HG02763 (cell line): ENCODE results near the gene WNT16.
"Not testable (repeated sequence)": the region's sequence is repeated elsewhere in the genome, so short reads cannot be mapped to it uniquely, and the experiment has no call there.

Experiments
- ATAC-seq: cut with Tn5 transposase; IDR thresholded peaks from one replicate; pipeline ENCODE4 v1.9.1; 2021; ENCODE audit warnings: mild to moderate bottlenecking, moderate library complexity; ENCODE audit not compliant: unreplicated experiment

The WNT16 gene

GRCh38 chr7:121328508-121329190 is at the start of gene WNT16:
Gene WNT16, plus strand, starts transcription at chr7:121329000. Its CDS starts 293 bp downstream, at chr7:121329293.
- ATAC-seq, result no peak

DNA sequence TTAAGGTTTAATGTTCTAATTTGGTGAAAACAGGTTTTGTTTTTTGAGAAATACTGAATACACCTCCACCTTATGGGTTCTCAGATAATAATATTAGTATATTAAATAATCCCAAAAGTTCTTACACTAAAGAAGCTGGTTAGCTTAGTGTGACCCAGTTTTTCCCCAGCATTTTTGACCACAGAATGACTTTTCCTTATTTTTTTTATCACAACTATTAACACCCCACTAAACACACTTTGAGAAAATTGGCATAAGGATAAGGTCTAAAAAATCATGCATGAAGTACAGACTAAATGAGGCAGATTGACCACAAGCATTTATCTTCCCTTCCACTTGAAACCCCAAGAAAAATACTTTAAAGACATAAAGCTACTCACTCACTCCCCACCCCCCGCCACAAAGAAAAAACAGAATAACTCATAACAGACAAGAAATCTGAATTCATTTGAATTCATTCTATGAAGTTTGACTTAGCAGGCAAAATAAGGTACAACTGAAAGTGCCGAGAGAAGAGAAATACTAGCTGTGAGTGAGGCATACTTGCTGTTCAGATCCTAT is 49.7 kb upstream of the WNT16 start:
- no peak for ATAC-seq

DNA sequence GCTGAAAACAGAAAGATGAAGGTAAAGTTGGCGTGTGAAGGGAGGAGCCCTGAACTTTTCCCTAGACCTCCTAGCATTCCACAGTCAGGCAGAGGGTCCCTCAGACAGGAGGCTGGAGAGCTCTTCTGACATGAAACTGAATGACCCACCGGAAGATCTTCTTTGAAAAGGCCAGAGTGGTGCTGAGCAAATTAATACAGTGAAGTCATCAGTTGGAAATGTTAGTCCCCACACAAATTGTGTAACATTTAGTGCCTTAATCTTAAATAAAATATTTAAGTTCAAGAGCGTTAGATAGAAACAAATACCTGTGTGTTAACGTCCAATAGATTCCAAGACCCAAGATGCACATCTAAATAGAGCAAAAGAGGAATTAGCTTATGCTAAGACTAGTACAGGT is 49.0 kb upstream of the WNT16 start:
- ATAC-seq, result no peak

DNA sequence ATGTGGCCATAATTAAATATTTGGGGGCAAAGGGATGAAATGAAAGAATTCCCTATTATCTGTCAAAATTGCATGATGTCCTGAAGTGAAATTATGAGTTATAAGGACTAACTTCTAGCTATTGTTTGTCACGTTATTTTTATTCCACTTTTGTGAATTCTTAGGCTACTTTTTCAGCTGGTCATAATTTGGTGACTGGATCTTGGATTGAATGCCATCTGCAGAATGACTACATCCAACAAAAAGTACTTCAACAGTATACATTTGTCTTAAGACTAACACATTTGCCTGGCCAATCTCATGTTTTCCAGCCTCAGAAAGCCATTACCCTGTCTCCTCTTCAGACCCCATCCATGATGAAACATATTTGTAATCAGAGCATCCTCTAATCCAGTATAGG is 48.1 kb upstream of the WNT16 start:
- ATAC-seq, result no peak

DNA sequence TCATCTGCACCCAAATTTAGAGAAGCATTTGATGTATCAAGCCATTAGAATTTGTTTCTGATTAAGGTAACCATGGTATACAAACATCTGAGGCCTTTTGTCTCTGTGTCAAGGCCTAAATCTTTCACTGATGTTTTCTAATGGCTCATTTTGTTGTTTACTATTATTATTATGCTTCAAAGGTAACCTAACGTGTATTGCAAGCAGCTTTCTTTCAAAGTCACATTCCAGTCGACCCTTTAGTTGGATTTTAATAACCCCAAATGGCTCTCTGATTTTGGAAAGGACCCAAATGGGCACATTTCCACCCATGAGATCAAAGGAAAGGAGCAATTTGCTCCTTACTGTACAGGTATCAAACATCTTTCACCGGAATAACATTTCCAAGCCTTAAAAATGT is 46.7 kb upstream of the WNT16 start:
- ATAC-seq, result no peak

DNA sequence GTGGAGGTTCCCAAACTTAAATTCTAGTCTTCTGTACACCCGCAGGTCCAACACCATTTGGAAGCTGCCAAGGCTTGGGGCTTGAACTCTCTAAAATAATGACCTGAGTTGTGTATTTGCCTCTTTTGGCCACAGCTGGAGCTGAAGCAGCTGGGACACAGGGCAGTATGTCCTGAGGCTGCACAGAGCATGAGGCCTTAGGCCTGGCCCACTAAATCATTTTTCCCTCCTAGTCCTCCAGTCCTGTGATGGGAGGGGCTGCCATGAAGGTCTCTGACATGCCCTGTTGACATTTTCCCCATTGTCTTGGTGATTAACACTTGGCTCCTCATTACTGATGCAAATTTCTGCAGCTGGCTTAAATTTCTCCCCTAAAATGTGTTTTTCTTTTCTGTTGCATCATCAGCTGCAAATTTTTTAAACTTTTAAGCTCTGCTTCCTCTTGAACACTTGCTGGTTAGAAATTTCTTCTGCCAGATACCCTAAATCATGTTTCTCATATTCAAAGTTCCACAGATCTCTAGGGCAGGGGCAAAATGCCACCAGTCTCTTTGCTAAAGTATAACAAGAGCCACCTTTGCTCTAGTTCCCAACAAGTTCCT is 43.6 kb upstream of the WNT16 start:
- ATAC-seq, result no peak

GRCh38 chr7:121286186-121286585 is 42.6 kb upstream of the WNT16 start:
- no peak for ATAC-seq

- no peak for ATAC-seq
Measured at GRCh38 chr7:121286742-121287734, 41.8 kb upstream of the WNT16 start.

DNA sequence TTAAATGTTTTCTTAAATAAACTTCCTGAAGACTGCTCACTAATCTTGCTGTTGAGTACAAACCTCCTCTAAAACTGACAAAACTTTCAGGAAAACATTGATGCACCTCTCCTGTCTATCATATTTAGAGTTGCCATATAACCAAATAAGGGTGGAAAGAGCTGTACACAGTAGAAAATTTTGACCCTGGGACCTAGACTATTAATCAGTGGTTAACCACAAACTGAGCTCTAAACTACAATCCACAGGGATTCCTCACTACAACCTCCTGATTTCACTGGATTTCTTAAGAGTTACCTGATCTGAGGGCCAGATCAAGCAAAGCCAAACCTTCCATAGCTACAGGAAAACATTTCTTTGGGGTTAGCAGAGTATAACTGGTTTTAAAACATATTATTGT is 39.9 kb upstream of the WNT16 start:
- no peak for ATAC-seq

- not testable (repeated sequence) for ATAC-seq
Measured at GRCh38 chr7:121289930-121290329, 38.9 kb upstream of the WNT16 start.

DNA sequence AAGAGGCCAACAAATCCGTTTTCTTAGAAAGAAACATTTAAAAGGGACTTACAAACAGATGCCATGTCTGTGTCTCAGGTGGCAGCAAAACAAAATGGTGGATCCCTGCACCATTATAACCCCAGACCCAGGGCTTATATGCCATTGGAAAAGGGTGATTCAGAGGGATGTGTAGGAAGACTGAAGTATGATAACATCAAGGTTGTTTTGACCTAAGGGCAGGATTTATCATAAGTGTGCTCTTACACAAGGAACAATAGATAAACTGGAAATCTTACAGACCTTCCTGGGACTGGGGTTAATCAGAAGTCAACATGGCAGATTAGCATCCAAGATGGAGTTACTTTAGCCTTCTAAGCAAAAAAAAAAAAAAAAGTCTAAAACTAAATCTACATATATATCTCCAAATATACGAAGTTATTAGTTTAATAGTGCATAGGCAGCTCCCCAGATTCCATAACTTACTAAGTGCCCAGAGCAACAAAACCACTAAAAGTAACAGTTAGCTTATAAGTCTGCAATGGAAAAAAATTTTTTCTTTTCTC is 34.3 kb upstream of the WNT16 start:
- no peak for ATAC-seq

DNA sequence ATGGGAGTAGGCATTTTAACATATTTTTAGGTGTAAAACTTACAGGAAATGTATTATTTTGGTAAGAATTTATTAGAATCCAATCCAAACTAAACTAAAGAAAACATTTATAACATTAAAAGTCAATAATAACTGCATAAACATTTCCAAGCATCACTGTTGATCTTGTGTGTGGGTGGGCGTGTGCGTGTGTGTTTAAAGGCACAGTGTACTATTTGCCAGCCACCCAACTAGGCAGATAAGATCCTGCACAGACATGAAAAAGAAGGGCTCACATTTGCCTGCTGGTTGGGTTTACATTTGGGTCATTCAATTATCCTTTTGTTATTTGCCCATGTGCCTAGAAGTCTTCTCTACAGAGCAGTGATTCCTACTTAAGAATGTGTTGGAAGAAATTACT is 31.0 kb upstream of the WNT16 start:
- ATAC-seq, result no peak

- ATAC-seq, result no peak
Measured at GRCh38 chr7:121298831-121299239, 30.0 kb upstream of the WNT16 start.

GRCh38 chr7:121300685-121301420 is 27.9 kb upstream of the WNT16 start:
- no peak for ATAC-seq

- ATAC-seq, result no peak
Measured at GRCh38 chr7:121301446-121302213, 27.2 kb upstream of the WNT16 start.

DNA sequence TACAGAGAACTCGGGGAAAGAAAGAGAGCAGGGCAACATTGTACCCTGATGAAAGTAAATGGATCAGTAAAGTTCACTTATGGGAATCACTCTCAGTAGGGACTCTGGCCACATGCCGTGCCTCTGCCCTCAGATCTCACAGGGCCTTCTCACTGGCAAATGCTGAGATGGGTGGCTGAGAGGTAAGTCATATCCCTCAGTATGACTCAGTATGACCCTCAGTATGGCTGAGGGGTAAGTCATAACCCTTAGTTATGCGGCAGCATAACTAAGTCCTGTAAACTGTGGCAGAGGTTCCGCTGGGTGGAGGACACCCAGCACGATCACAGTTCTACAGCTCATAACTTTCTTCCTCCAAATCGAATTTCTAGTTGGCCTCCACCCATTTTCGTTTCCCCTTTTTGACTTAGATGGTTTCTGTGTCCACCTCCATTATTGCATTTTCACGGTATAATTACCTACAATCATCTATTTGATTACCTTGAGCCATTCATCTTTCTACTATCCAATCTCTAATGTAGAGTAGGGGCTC is 26.5 kb upstream of the WNT16 start:
- ATAC-seq, result peak; percentile 86

DNA sequence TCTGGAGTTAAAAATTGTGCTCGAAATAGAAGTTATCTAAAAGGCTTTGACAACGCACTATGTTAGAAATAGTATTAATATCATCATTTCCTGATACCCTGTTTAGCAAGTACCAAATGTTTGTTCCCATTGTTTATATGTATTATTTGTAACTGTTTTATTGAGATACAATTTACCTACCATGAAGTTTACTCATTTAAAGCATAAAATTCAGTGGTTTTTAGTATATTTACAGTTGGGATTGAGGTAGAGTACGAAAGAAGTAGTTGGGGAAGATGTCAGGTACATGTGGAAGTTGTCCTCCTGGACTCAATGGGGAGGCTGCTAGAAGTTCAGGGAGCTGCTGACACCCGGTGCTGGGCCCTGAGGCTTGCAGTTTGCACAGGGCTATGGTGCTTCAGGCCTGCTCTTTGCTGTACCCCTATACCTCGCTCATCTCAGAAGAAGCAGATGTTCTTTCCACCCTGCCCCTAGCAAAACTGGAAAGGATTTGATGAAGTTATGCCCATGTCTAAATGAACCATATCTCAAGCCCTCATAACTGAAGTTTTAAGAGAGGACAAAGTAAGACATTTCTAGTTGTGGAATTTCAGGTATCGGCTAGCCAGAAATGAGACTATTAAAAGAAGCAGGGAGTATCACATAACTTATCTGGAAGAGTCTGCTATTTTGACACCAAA is 25.2 kb upstream of the WNT16 start:
- ATAC-seq, result no peak

DNA sequence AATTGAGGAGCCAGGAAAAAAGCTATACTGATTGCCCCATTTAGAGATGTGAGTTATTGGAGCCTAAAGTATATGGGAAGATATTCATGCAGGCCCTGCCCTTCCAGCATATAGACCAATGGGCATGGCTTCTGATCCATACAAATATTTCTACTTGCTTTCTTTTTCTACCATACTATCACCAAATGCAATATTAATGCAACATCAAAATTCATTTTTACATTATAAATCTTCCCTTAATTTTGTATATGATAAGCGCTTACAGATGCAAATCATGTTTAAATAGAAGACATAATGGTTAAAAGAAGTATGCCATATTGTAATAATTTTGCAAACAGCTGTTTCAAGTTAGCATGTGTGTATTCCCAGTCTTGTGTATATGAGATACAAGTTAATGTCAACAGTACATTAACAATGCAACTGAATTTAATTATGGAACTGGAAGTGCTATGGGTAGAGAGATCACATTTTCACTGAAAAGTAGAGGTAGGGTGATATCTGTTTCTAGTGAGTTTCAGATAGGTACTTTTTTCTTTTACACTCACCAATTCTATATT is 24.6 kb upstream of the WNT16 start:
- ATAC-seq, result no peak
